Right ventricle myocardium superior (tissue), 1 donor: ENCODE results near the gene LSM3. TPM values are rescaled to one million over a fixed set of nuclear protein-coding genes. Genes with fewer than 3 reads are reported as not detected.
"Not testable (repeated sequence)": the region's sequence is repeated elsewhere in the genome, so short reads cannot be mapped to it uniquely, and the experiment has no call there.

Experiments
- ATAC-seq: fragments of 200-7000 bp; cut with Tn5 transposase; one replicate; pipeline ENCODE4 v1.9.1; 2020; ENCODE audit warnings: mild to moderate bottlenecking; ENCODE audit not compliant: poor library complexity
- DNase-seq: peaks from one replicate; pipeline ENCODE4 v3.0.0-alpha.2; 2020
- intact Hi-C: fragments of 100-400 bp; cut with DNase I; formaldehyde crosslinking; loops from one replicate; pipeline ENCODE4 v1.11.2; 2022
- total RNA-seq: library from RNA; stranded (reverse); fragmentation: NEBNext Ultra II Directional; extraction: Animal tissue kit (Norgen Biotek cat#: 25700); gene quantifications from one replicate; pipeline ENCODE4 v1.2.1, GENCODE V29; 2021
- donor health status: DM: no; HTN: yes; CAD: no; lungs with severe emphysema.

LSM3 gene
- total RNA-seq, 1 donor from 2014 or later: 16.8 TPM

- intact Hi-C loops: no loop called here
- DNase-seq (no peak), ATAC-seq (no peak)
Measured at GRCh38 chr3:14209581-14210289, 31.1 kb downstream of the LSM3 start.

- DNase-seq: no peak
- intact Hi-C loops: no loop called here
- no peak for ATAC-seq
Measured at GRCh38 chr3:14210290-14210688, 31.7 kb downstream of the LSM3 start.

GRCh38 chr3:14210843-14211594 lies 32.4 kb downstream of the LSM3 start:
- no peak for ATAC-seq
- intact Hi-C loops: no loop called here

GRCh38 chr3:14211621-14212020 lies 33.0 kb downstream of the LSM3 start:
- intact Hi-C loops: no loop called here
- DNase-seq (no peak), ATAC-seq (no peak)

More at GRCh38 chr3:14210843-14211594, 32.4 kb downstream of the LSM3 start:
- DNase-seq: no peak

- no peak for DNase-seq
- ATAC-seq: no peak
- intact Hi-C loops: no loop called here
Measured at GRCh38 chr3:14212032-14212431, 33.4 kb downstream of the LSM3 start.

GRCh38 chr3:14213066-14213774 lies 34.6 kb downstream of the LSM3 start:
- no peak for ATAC-seq
- intact Hi-C loops: no loop called here

GRCh38 chr3:14214764-14215163 lies 36.1 kb downstream of the LSM3 start:
- no peak for ATAC-seq
- intact Hi-C loops: no loop called here
- no peak for DNase-seq

More at GRCh38 chr3:14213066-14213774, 34.6 kb downstream of the LSM3 start:
- DNase-seq: no peak

GRCh38 chr3:14216257-14217048 lies 37.8 kb downstream of the LSM3 start:
- peak; percentile 52 for DNase-seq
- intact Hi-C loops: no loop called here
- ATAC-seq: peak; percentile 56

- no peak for ATAC-seq
- intact Hi-C loops: no loop called here
Measured at GRCh38 chr3:14218355-14218754, 39.7 kb downstream of the LSM3 start.

GRCh38 chr3:14220933-14221332 lies 42.3 kb downstream of the LSM3 start:
- intact Hi-C loops: no loop called here
- DNase-seq: no peak

More at GRCh38 chr3:14218355-14218754, 39.7 kb downstream of the LSM3 start:
- no peak for DNase-seq

GRCh38 chr3:14221902-14222301 lies 43.3 kb downstream of the LSM3 start:
- intact Hi-C loops: no loop called here
- ATAC-seq (no peak), DNase-seq (no peak)

More at GRCh38 chr3:14220933-14221332, 42.3 kb downstream of the LSM3 start:
- no peak for ATAC-seq

GRCh38 chr3:14222457-14222856 lies 43.8 kb downstream of the LSM3 start:
- intact Hi-C loops: no loop called here
- DNase-seq: no peak
- peak; percentile 38 for ATAC-seq

- intact Hi-C loops: no loop called here
- ATAC-seq (peak; percentile 70), DNase-seq (no peak)
Measured at GRCh38 chr3:14222900-14223594, 44.4 kb downstream of the LSM3 start.

GRCh38 chr3:14223595-14223994 lies 45.0 kb downstream of the LSM3 start:
- intact Hi-C loops: no loop called here
- DNase-seq (no peak), ATAC-seq (no peak)

GRCh38 chr3:14224895-14225294 lies 46.3 kb downstream of the LSM3 start:
- intact Hi-C loops: no loop called here
- DNase-seq: no peak

GRCh38 chr3:14225421-14225820 lies 46.8 kb downstream of the LSM3 start:
- intact Hi-C loops: no loop called here
- DNase-seq (no peak), ATAC-seq (no peak)

More at GRCh38 chr3:14224895-14225294, 46.3 kb downstream of the LSM3 start:
- no peak for ATAC-seq

GRCh38 chr3:14226351-14226750 lies 47.7 kb downstream of the LSM3 start:
- DNase-seq, ATAC-seq, intact Hi-C loops: not testable (repeated sequence)

GRCh38 chr3:14227856-14228255 lies 49.2 kb downstream of the LSM3 start:
- no peak for DNase-seq
- no peak for ATAC-seq
- intact Hi-C loops: no loop called here
